IPS-NIHi7 (cell line): ENCODE results near the gene FRG2B.
"Not testable (repeated sequence)": the region's sequence is repeated elsewhere in the genome, so short reads cannot be mapped to it uniquely, and the experiment has no call there.

Experiments
- DNase-seq: peaks from one replicate; pipeline ENCODE4 v3.0.0; 2012; ENCODE audit warnings: mixed read lengths; ENCODE audit errors: extremely low spot score

The FRG2B gene

GRCh38 chr10:133626695-133627094, at the start of gene FRG2B:
FRG2B (minus strand) TSS chr10:133626795; CDS start chr10:133626742, 53 bp downstream.
- not testable (repeated sequence) for DNase-seq

GRCh38 chr10:133667446-133667845, 40.9 kb upstream of the FRG2B start:
- DNase-seq: not testable (repeated sequence)

- not testable (repeated sequence) for DNase-seq
Measured at GRCh38 chr10:133663544-133664160, 37.1 kb upstream of the FRG2B start.

- not testable (repeated sequence) for DNase-seq
Measured at GRCh38 chr10:133661122-133661521, 34.5 kb upstream of the FRG2B start.

- DNase-seq: not testable (repeated sequence)
Measured at GRCh38 chr10:133660516-133660915, 33.9 kb upstream of the FRG2B start.

- DNase-seq: not testable (repeated sequence)
Measured at GRCh38 chr10:133657276-133657675, 30.7 kb upstream of the FRG2B start.

- not testable (repeated sequence) for DNase-seq
Measured at GRCh38 chr10:133648872-133649455, 22.4 kb upstream of the FRG2B start.

- DNase-seq: not testable (repeated sequence)
Measured at GRCh38 chr10:133647075-133647748, 20.6 kb upstream of the FRG2B start.

GRCh38 chr10:133637846-133638235, 11.2 kb upstream of the FRG2B start:
- not testable (repeated sequence) for DNase-seq

- DNase-seq: not testable (repeated sequence)
Measured at GRCh38 chr10:133637202-133637845, 10.7 kb upstream of the FRG2B start.

- DNase-seq: not testable (repeated sequence)
Measured at GRCh38 chr10:133630723-133631249, 4.2 kb upstream of the FRG2B start.

- DNase-seq: not testable (repeated sequence)
Measured at GRCh38 chr10:133622544-133622943, 4.1 kb downstream of the FRG2B start.

- no peak for DNase-seq
Measured at GRCh38 chr10:133618851-133619250, 7.7 kb downstream of the FRG2B start.

- DNase-seq: no peak
Measured at GRCh38 chr10:133617196-133617595, 9.4 kb downstream of the FRG2B start.

- no peak for DNase-seq
Measured at GRCh38 chr10:133616371-133617130, 10.0 kb downstream of the FRG2B start.

- DNase-seq: no peak
Measured at GRCh38 chr10:133614830-133615580, 11.6 kb downstream of the FRG2B start.

- no peak for DNase-seq
Measured at GRCh38 chr10:133613699-133614098, 12.9 kb downstream of the FRG2B start.

- DNase-seq: no peak
Measured at GRCh38 chr10:133611079-133611478, 15.5 kb downstream of the FRG2B start.

GRCh38 chr10:133608855-133609254, 17.7 kb downstream of the FRG2B start:
- no peak for DNase-seq

- not testable (repeated sequence) for DNase-seq
Measured at GRCh38 chr10:133603434-133603833, 23.2 kb downstream of the FRG2B start.

- DNase-seq: no peak
Measured at GRCh38 chr10:133600657-133601056, 25.9 kb downstream of the FRG2B start.
